Osteoblast (primary cell): Measurements from ENCODE around the gene SPRN. TPM values are rescaled to one million over a fixed set of nuclear protein-coding genes. Genes with fewer than 3 reads are reported as not detected.
"Not testable (repeated sequence)": the region's sequence is repeated elsewhere in the genome, so short reads cannot be mapped to it uniquely, and the experiment has no call there.

Source experiments
- DNase-seq: peaks from one replicate; pipeline ENCODE4 v3.0.0; 2011; ENCODE audit warnings: low spot score, mixed read lengths; ENCODE audit not compliant: insufficient read length; ENCODE audit errors: missing footprints
- H2AFZ ChIP-seq: 2 replicates; pipeline ENCODE4 v1.6.0; 2011; ENCODE audit warnings: mild to moderate bottlenecking, low read length
- H3K27ac ChIP-seq: 2 replicates; pipeline ENCODE4 v1.5.1; 2011; ENCODE audit warnings: mild to moderate bottlenecking, low read depth, low read length, moderate library complexity
- H3K27me3 ChIP-seq: 2 replicates; pipeline ENCODE4 v1.6.0; 2012; ENCODE audit warnings: mild to moderate bottlenecking, control low read depth, inconsistent platforms, low read length, moderate library complexity; ENCODE audit not compliant: insufficient read depth
- H3K36me3 ChIP-seq: 2 replicates; pipeline ENCODE4 v1.5.1; 2011; ENCODE audit warnings: mild to moderate bottlenecking, low read length, control low read depth, moderate library complexity; ENCODE audit not compliant: insufficient read depth
- H3K4me1 ChIP-seq: 2 replicates; pipeline ENCODE4 v1.5.1; 2011; ENCODE audit warnings: mild to moderate bottlenecking, low read length, control low read depth, moderate library complexity; ENCODE audit not compliant: insufficient read depth
- H3K4me2 ChIP-seq: 2 replicates; pipeline ENCODE4 v1.6.0; 2011; ENCODE audit warnings: mild to moderate bottlenecking, low read length; ENCODE audit not compliant: insufficient read depth
- H3K4me3 ChIP-seq: fragments of 200-600 bp; sonication (generic); 3 replicates; pipeline ENCODE4 v1.5.1; 2012; ENCODE audit warnings: mild to moderate bottlenecking, low read length, inconsistent platforms; ENCODE audit not compliant: insufficient read depth
- H3K79me2 ChIP-seq: 2 replicates; pipeline ENCODE4 v1.6.0; 2012; ENCODE audit warnings: mild to moderate bottlenecking, low read length, control low read depth, inconsistent platforms; ENCODE audit not compliant: insufficient read depth
- H3K9me3 ChIP-seq: 2 replicates; pipeline ENCODE4 v1.5.1; 2011; ENCODE audit warnings: low read depth, low read length, control low read depth
- H4K20me1 ChIP-seq: 2 replicates; pipeline ENCODE4 v1.6.0; 2012; ENCODE audit warnings: mild to moderate bottlenecking, low read length, control low read depth; ENCODE audit not compliant: insufficient read depth
- CTCF ChIP-seq: IDR thresholded peaks from 2 replicates; pipeline ENCODE4 v1.5.1; 2011; ENCODE audit warnings: mild to moderate bottlenecking, low read depth, low read length, moderate library complexity; ENCODE audit errors: extremely low read depth
- total RNA-seq: library from RNA; depleted of rRNA; stranded (reverse); fragments of >200 nt; gene quantifications from 2 replicates; pipeline ENCODE4 v1.2.3, GENCODE V29; 2012

SPRN gene
- total RNA-seq, 1 donor: under 0.01 TPM

- Histone ChIP-seq H4K20me1 (no peaks in the 10 kb centered on the region), H3K4me3 (peak overlapping the region; percentile 82), H2AFZ (peak overlapping the region; percentile 95), H3K9me3 (no peaks in the 10 kb centered on the region), H3K4me1 (peaks cover 5% of the 10 kb centered on the region), H3K4me2 (peak overlapping the region; percentile 96), H3K27me3 (no peaks in the 10 kb centered on the region), H3K36me3 (no peaks in the 10 kb centered on the region), H3K79me2 (no peaks in the 10 kb centered on the region), H3K27ac (no peak overlapping the region)
- no peak for DNase-seq
- TF ChIP-seq CTCF: no peak
These were observed 46.6 kb downstream of the SPRN start for GRCh38 chr10:133377818-133378250.

GRCh38 chr10:133377025-133377817 lies 47.2 kb downstream of the SPRN start:
- Histone ChIP-seq H3K4me2 (peak overlapping the region; percentile 96), H4K20me1 (no peaks in the 10 kb centered on the region), H3K36me3 (no peaks in the 10 kb centered on the region), H3K4me1 (peaks cover 5% of the 10 kb centered on the region), H3K4me3 (no peak overlapping the region), H3K27me3 (no peaks in the 10 kb centered on the region), H3K79me2 (peaks cover 1% of the 10 kb centered on the region), H3K9me3 (no peaks in the 10 kb centered on the region), H3K27ac (no peak overlapping the region), H2AFZ (no peak overlapping the region)
- no peak for DNase-seq
- no peak for TF ChIP-seq CTCF

GRCh38 chr10:133376183-133376582 lies 48.2 kb downstream of the SPRN start:
- not testable (repeated sequence) for H3K4me2 ChIP-seq, H2AFZ ChIP-seq, H3K4me1 ChIP-seq, H3K9me3 ChIP-seq, H3K36me3 ChIP-seq, H3K79me2 ChIP-seq, H4K20me1 ChIP-seq, H3K27me3 ChIP-seq, DNase-seq, H3K27ac ChIP-seq, H3K4me3 ChIP-seq

GRCh38 chr10:133375357-133376115 lies 48.9 kb downstream of the SPRN start:
- H4K20me1 ChIP-seq: peaks cover 3% of the 10 kb centered on the region
- H3K4me2 ChIP-seq: no peak overlapping the region
- H2AFZ ChIP-seq: no peak overlapping the region
- DNase-seq: no peak
- H3K4me3 ChIP-seq: no peak overlapping the region
- H3K27ac ChIP-seq: no peak overlapping the region
- H3K9me3 ChIP-seq: no peaks in the 10 kb centered on the region
- TF ChIP-seq CTCF: no peak
- no peaks in the 10 kb centered on the region for H3K36me3 ChIP-seq
- no peaks in the 10 kb centered on the region for H3K27me3 ChIP-seq
- peaks cover 5% of the 10 kb centered on the region for H3K4me1 ChIP-seq
- peaks cover 4% of the 10 kb centered on the region for H3K79me2 ChIP-seq
